Astrocyte (in vitro differentiated cells and primary cell): ENCODE results near the gene THRAP3.

ENCODE experiments used
- EZH2 ChIP-seq: IDR thresholded peaks from 2 replicates; pipeline ENCODE4 v1.6.1; 2012; ENCODE audit warnings: mild to moderate bottlenecking, low read length, inconsistent platforms; ENCODE audit not compliant: insufficient read depth
- TF ChIP-seq, protein P1 (sequence below): IDR thresholded peaks from 2 replicates; pipeline ENCODE4 v1.5.1; 2011; ENCODE audit warnings: low read depth, mild to moderate bottlenecking, inconsistent platforms, low read length, moderate library complexity; ENCODE audit not compliant: insufficient read depth

DNA sequence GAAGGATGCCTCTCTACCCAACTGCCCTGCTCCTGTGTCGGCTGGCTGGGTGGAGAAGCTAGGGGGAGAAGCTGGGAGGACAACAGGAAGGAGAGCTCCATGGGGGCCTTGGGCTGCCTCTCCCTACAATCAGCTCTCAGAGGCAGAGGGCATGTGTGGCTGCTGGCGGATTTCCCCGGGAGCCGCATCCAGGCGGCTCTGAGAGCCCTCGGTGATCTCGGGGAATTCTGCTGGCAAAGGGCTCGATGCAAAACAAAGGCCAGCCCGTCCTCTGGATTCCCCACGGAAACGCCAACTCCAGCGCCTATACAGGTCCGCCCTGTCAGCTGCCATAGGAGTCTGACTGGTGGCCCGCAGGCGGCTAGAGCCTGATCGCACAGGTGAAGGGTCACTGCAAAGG is 125.6 kb downstream of the THRAP3 start:
- TF ChIP-seq, protein P1, sequence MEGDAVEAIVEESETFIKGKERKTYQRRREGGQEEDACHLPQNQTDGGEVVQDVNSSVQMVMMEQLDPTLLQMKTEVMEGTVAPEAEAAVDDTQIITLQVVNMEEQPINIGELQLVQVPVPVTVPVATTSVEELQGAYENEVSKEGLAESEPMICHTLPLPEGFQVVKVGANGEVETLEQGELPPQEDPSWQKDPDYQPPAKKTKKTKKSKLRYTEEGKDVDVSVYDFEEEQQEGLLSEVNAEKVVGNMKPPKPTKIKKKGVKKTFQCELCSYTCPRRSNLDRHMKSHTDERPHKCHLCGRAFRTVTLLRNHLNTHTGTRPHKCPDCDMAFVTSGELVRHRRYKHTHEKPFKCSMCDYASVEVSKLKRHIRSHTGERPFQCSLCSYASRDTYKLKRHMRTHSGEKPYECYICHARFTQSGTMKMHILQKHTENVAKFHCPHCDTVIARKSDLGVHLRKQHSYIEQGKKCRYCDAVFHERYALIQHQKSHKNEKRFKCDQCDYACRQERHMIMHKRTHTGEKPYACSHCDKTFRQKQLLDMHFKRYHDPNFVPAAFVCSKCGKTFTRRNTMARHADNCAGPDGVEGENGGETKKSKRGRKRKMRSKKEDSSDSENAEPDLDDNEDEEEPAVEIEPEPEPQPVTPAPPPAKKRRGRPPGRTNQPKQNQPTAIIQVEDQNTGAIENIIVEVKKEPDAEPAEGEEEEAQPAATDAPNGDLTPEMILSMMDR = no peak
- TF ChIP-seq EZH2 = no peak
